ENCODE results near the gene C2CD4C. TPM values are rescaled to one million over a fixed set of nuclear protein-coding genes. Genes with fewer than 3 reads are reported as not detected.

Gene C2CD4C
- total RNA-seq, 5 donors from 2014 or later (not counting 1 experiment from before 2014, with no cell fraction given) = 0.06 TPM; not detected in 4

GRCh38 chr19:406135-406781, 2.7 kb downstream of the C2CD4C start:
- Mint-ChIP-seq H3K27me3 (peaks cover 7 to 35% of the 10 kb centered on the region in 2 donors), H3K9me3 (no peaks in the 10 kb centered on the region), H3K27ac (no peak overlapping the region), H3K4me1 (peaks cover 6 to 7% (median 6%) of the 10 kb centered on the region in 3 donors), H3K36me3 (no peaks in the 10 kb centered on the region), H3K4me3 (peak overlapping the region in 2 of 3 donors; percentile 3 to 42)
- POLR2A ChIA-PET = no interaction called here
- ATAC-seq (replicated peaks in 1 of 4) = no peak
- WGBS (ENCODE audit: insufficient coverage) = 57% methylated on average over 34 of the region's 41 CpGs
- Histone ChIP-seq H3K27me3 (replicated peaks in 1 of 2; ENCODE audit: control insufficient read depth in 2 of 2, extremely low read depth in 1 of 2, insufficient read depth in 2 of 2, low read length in 1 of 2) (peaks cover 0 to 80% of the 10 kb centered on the region in 2 experiments), H3K4me3 (ENCODE audit: control insufficient read depth in 1 of 2, extremely low read depth in 1 of 2, low read length in 1 of 2) (no peak overlapping the region), H3K27ac (ENCODE audit: low read length) (no peak overlapping the region), H3K4me1 (ENCODE audit: control insufficient read depth in 1 of 2, extremely low read depth in 1 of 2, insufficient read depth in 2 of 2, low read length in 2 of 2) (peaks cover 0 to 24% of the 10 kb centered on the region in 2 experiments), H3K36me3 (ENCODE audit: control insufficient read depth in 2 of 2, extremely low read depth in 1 of 2, insufficient read depth in 1 of 2, low read length in 1 of 2) (no peaks in the 10 kb centered on the region), H3K9me3 (no peaks in the 10 kb centered on the region)
- no peak for DNase-seq
- CTCF ChIA-PET = no interaction called here

- Histone ChIP-seq H3K9me3 (no peaks in the 10 kb centered on the region), H3K36me3 (ENCODE audit: control insufficient read depth in 2 of 2, extremely low read depth in 1 of 2, insufficient read depth in 1 of 2, low read length in 1 of 2) (no peaks in the 10 kb centered on the region), H3K4me1 (ENCODE audit: control insufficient read depth in 1 of 2, extremely low read depth in 1 of 2, insufficient read depth in 2 of 2, low read length in 2 of 2) (peaks cover 0 to 24% of the 10 kb centered on the region in 2 experiments), H3K27ac (ENCODE audit: low read length) (no peak overlapping the region), H3K4me3 (ENCODE audit: control insufficient read depth in 1 of 2, extremely low read depth in 1 of 2, low read length in 1 of 2) (no peak overlapping the region), H3K27me3 (replicated peaks in 1 of 2; ENCODE audit: control insufficient read depth in 2 of 2, extremely low read depth in 1 of 2, insufficient read depth in 2 of 2, low read length in 1 of 2) (peaks cover 0 to 80% of the 10 kb centered on the region in 2 experiments)
- Mint-ChIP-seq H3K9me3 (no peaks in the 10 kb centered on the region), H3K4me3 (no peak overlapping the region), H3K4me1 (peaks cover 6 to 7% (median 6%) of the 10 kb centered on the region in 3 donors), H3K36me3 (no peaks in the 10 kb centered on the region), H3K27ac (no peak overlapping the region), H3K27me3 (peaks cover 7 to 34% of the 10 kb centered on the region in 2 donors)
- POLR2A ChIA-PET = no interaction called here
- DNase-seq (no peak), ATAC-seq (replicated peaks in 1 of 4) (no peak)
- CTCF ChIA-PET = no interaction called here
- 45% methylated on average over 27 of the region's 29 CpGs for WGBS (ENCODE audit: insufficient coverage)
Observed at GRCh38 chr19:405121-405965, 3.6 kb downstream of the C2CD4C start.

GRCh38 chr19:403221-404027, 5.5 kb downstream of the C2CD4C start:
- DNase-seq (no peak), ATAC-seq (replicated peaks in 1 of 4) (no peak)
- Histone ChIP-seq H3K4me3 (ENCODE audit: control insufficient read depth in 1 of 2, extremely low read depth in 1 of 2, low read length in 1 of 2) (no peak overlapping the region), H3K27me3 (replicated peaks in 1 of 2; ENCODE audit: control insufficient read depth in 2 of 2, extremely low read depth in 1 of 2, insufficient read depth in 2 of 2, low read length in 1 of 2) (peaks cover 0 to 68% of the 10 kb centered on the region in 2 experiments), H3K9me3 (no peaks in the 10 kb centered on the region), H3K4me1 (ENCODE audit: control insufficient read depth in 1 of 2, extremely low read depth in 1 of 2, insufficient read depth in 2 of 2, low read length in 2 of 2) (peaks cover 0 to 8% of the 10 kb centered on the region in 2 experiments), H3K27ac (ENCODE audit: low read length) (no peak overlapping the region), H3K36me3 (ENCODE audit: control insufficient read depth in 2 of 2, extremely low read depth in 1 of 2, insufficient read depth in 1 of 2, low read length in 1 of 2) (no peaks in the 10 kb centered on the region)
- Mint-ChIP-seq H3K27ac (peak overlapping the region in 1 of 2 donors; percentile 67), H3K36me3 (no peaks in the 10 kb centered on the region), H3K4me1 (no peaks in the 10 kb centered on the region), H3K9me3 (no peaks in the 10 kb centered on the region), H3K27me3 (peaks cover 7 to 26% of the 10 kb centered on the region in 2 donors), H3K4me3 (no peak overlapping the region)
- CTCF ChIA-PET = no interaction called here
- POLR2A ChIA-PET = no interaction called here
- WGBS (ENCODE audit: insufficient coverage) = 86% methylated on average over 31 of the region's 38 CpGs

- no peak for ATAC-seq (replicated peaks in 1 of 4)
- 90% methylated on average over 11 of the region's 11 CpGs for WGBS (ENCODE audit: insufficient coverage)
- POLR2A ChIA-PET = no interaction called here
Observed at GRCh38 chr19:402786-403185, 6.2 kb downstream of the C2CD4C start.

DNA sequence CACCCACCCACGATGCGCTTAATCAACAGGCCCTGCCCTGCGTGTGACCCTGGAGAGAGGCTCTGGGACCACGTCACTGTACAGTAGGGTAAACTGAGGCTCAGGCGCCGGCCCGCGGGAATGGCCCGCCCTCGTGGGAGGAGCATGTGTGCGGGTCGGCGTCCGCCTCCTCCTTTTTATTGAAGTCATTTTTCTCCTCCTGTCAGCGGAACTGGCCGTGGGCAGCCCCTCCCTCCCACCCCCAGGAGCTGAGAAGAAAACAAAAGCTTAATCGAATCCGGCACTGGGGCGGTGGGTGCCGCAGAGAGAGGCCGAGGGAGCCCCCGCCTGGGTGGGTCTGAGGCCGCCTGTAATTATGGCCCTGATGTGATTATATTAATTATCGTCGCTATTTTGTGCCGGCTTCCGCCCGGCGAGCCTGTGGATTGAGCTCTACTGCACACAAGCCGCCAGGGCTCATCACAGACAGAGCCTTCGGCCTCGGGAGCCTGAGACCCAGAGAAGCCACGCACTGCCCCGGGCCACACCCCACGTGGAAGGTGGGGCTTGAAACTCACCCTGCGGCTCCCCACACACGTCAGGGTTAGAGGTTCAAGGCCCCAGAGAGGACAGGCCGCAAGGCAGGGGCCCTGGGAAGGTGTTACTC, 7.0 kb downstream of the C2CD4C start:
- no peak overlapping the region for H3K4me3 ChIP-seq (ENCODE audit: control insufficient read depth in 1 of 2, extremely low read depth in 1 of 2, low read length in 1 of 2)
- H3K4me1 Mint-ChIP-seq = no peaks in the 10 kb centered on the region
- ChIA-PET POLR2A (no interaction called here), CTCF (no interaction called here)
- ATAC-seq (replicated peaks in 1 of 4) (no peak), DNase-seq (no peak)
- 68% methylated on average over 14 of the region's 38 CpGs for WGBS (ENCODE audit: insufficient coverage)
- no peak overlapping the region for H3K27ac ChIP-seq (ENCODE audit: low read length)
- H3K36me3 Mint-ChIP-seq = no peaks in the 10 kb centered on the region
- no peaks in the 10 kb centered on the region for H3K4me1 ChIP-seq (ENCODE audit: control insufficient read depth in 1 of 2, extremely low read depth in 1 of 2, insufficient read depth in 2 of 2, low read length in 2 of 2)
- H3K9me3 ChIP-seq = no peaks in the 10 kb centered on the region
- H3K27me3 ChIP-seq (replicated peaks in 1 of 2; ENCODE audit: control insufficient read depth in 2 of 2, extremely low read depth in 1 of 2, insufficient read depth in 2 of 2, low read length in 1 of 2) = peaks cover 0 to 65% of the 10 kb centered on the region in 2 experiments
- no peaks in the 10 kb centered on the region for H3K36me3 ChIP-seq (ENCODE audit: control insufficient read depth in 2 of 2, extremely low read depth in 1 of 2, insufficient read depth in 1 of 2, low read length in 1 of 2)
- H3K9me3 Mint-ChIP-seq = no peaks in the 10 kb centered on the region
- no peak overlapping the region for H3K4me3 Mint-ChIP-seq
- no peak overlapping the region for H3K27ac Mint-ChIP-seq
- peaks cover 7 to 26% of the 10 kb centered on the region in 2 donors for H3K27me3 Mint-ChIP-seq

More at GRCh38 chr19:402786-403185, 6.2 kb downstream of the C2CD4C start:
- Histone ChIP-seq H3K9me3 (no peaks in the 10 kb centered on the region), H3K36me3 (ENCODE audit: control insufficient read depth in 2 of 2, extremely low read depth in 1 of 2, insufficient read depth in 1 of 2, low read length in 1 of 2) (no peaks in the 10 kb centered on the region), H3K27me3 (replicated peaks in 1 of 2; ENCODE audit: control insufficient read depth in 2 of 2, extremely low read depth in 1 of 2, insufficient read depth in 2 of 2, low read length in 1 of 2) (peaks cover 0 to 68% of the 10 kb centered on the region in 2 experiments), H3K4me1 (ENCODE audit: control insufficient read depth in 1 of 2, extremely low read depth in 1 of 2, insufficient read depth in 2 of 2, low read length in 2 of 2) (peaks cover 0 to 1% of the 10 kb centered on the region in 2 experiments), H3K4me3 (ENCODE audit: control insufficient read depth in 1 of 2, extremely low read depth in 1 of 2, low read length in 1 of 2) (no peak overlapping the region), H3K27ac (ENCODE audit: low read length) (no peak overlapping the region)
- Mint-ChIP-seq H3K9me3 (no peaks in the 10 kb centered on the region), H3K4me1 (no peaks in the 10 kb centered on the region), H3K27me3 (peaks cover 7 to 26% of the 10 kb centered on the region in 2 donors), H3K27ac (no peak overlapping the region), H3K4me3 (no peak overlapping the region), H3K36me3 (no peaks in the 10 kb centered on the region)
- CTCF ChIA-PET = no interaction called here
- DNase-seq = no peak

Data from T-cell (primary cell).